Duodenal mucosa (tissue), 2 donors: ENCODE measurements around the gene AUNIP.

Experiments
- H3K27ac ChIP-seq: one replicate; pipeline ENCODE4 v1.7.0; 2013; ENCODE audit warnings: low read depth, low read length
- H3K27me3 ChIP-seq, 2 donors: one replicate each; pipeline ENCODE4 v1.7.0; 2013; ENCODE audit warnings: low read length in 2 of 2, control low read depth in 1 of 2; ENCODE audit not compliant: insufficient read depth in 2 of 2, control insufficient read depth in 1 of 2
- H3K36me3 ChIP-seq, 2 donors: one replicate each; pipeline ENCODE4 v1.7.0; 2013; ENCODE audit warnings: low read length in 2 of 2, control low read depth in 1 of 2; ENCODE audit not compliant: insufficient read depth in 2 of 2, control insufficient read depth in 1 of 2
- H3K4me1 ChIP-seq, 2 donors: one replicate each; pipeline ENCODE4 v1.7.0; 2013; ENCODE audit warnings: low read length in 2 of 2, control low read depth in 1 of 2; ENCODE audit not compliant: insufficient read depth in 2 of 2, control insufficient read depth in 1 of 2
- H3K4me3 ChIP-seq, 2 donors: one replicate each; pipeline ENCODE4 v1.7.0; 2013; ENCODE audit warnings: low read length in 2 of 2, low read depth in 1 of 2
- H3K9ac ChIP-seq, 2 donors: one replicate each; pipeline ENCODE4 v1.7.0; 2013; ENCODE audit warnings: low read length in 2 of 2, low read depth in 1 of 2
- H3K9me3 ChIP-seq, 2 donors: one replicate each; pipeline ENCODE4 v1.7.0; 2013; ENCODE audit warnings: low read length in 2 of 2, control low read depth in 1 of 2; ENCODE audit not compliant: control insufficient read depth in 1 of 2

AUNIP gene

GRCh38 chr1:25785333-25786067 is 73.8 kb downstream of the AUNIP start:
- H3K4me1 ChIP-seq, result peaks cover 3% of the 10 kb centered on the region in 2 donors

GRCh38 chr1:25784575-25785051 is 74.6 kb downstream of the AUNIP start:
- no peak overlapping the region for H3K27ac ChIP-seq
- peaks cover 4 to 6% of the 10 kb centered on the region in 2 donors for H3K4me1 ChIP-seq
- no peaks in the 10 kb centered on the region for H3K9me3 ChIP-seq
- no peaks in the 10 kb centered on the region for H3K27me3 ChIP-seq
- peaks cover 0 to 4% of the 10 kb centered on the region in 2 donors for H3K36me3 ChIP-seq
- no peak overlapping the region for H3K4me3 ChIP-seq
- H3K9ac ChIP-seq, result no peak overlapping the region

More at GRCh38 chr1:25785333-25786067, 73.8 kb downstream of the AUNIP start:
- no peak overlapping the region for H3K9ac ChIP-seq
- no peaks in the 10 kb centered on the region for H3K27me3 ChIP-seq
- peaks cover 0 to 4% of the 10 kb centered on the region in 2 donors for H3K36me3 ChIP-seq
- H3K4me3 ChIP-seq, result no peak overlapping the region
- H3K27ac ChIP-seq, result no peak overlapping the region
- no peaks in the 10 kb centered on the region for H3K9me3 ChIP-seq
